Suppressor macrophage treated with lipopolysaccharide for 1 hour (primary cell): ENCODE results near the gene KAT8.
A peak's percentile ranks its signal among the peaks of the same experiment; 100 is the strongest.
"Not testable (repeated sequence)": the region's sequence is repeated elsewhere in the genome, so short reads cannot be mapped to it uniquely, and the experiment has no call there.

Experiments used
- DNase-seq, 3 donors: peaks; one replicate each; pipeline ENCODE4 v3.0.0-alpha.2; 2020 to 2022

Gene KAT8

GRCh38 chr16:31149332-31149731 lies 31.9 kb downstream of the KAT8 start:
- peak in 1 of 3 donors; percentile 25 for DNase-seq

- peak in 1 of 3 donors; percentile 43 for DNase-seq
Observed at GRCh38 chr16:31149894-31150890, 32.7 kb downstream of the KAT8 start, which contains the start of gene PRSS36. PRSS36 (minus strand) TSS chr16:31150066; CDS start chr16:31150035, 31 bp downstream.

GRCh38 chr16:31150976-31151375 lies 33.5 kb downstream of the KAT8 start:
- not testable (repeated sequence) for DNase-seq

GRCh38 chr16:31157136-31157535 lies 39.7 kb downstream of the KAT8 start:
- DNase-seq: peak; percentile 83 to 85 (median 83)

- DNase-seq: peak in 2 of 3 donors; percentile 30 to 39
Observed at GRCh38 chr16:31167315-31167714, 49.9 kb downstream of the KAT8 start.

- no peak for DNase-seq
Observed at GRCh38 chr16:31168848-31169247, 51.4 kb downstream of the KAT8 start.

- DNase-seq: not testable (repeated sequence)
Observed at GRCh38 chr16:31170048-31170447, 52.6 kb downstream of the KAT8 start.

- peak; percentile 66 to 71 (median 71) for DNase-seq
Observed at GRCh38 chr16:31177136-31177535, 59.7 kb downstream of the KAT8 start.

GRCh38 chr16:31179219-31179746 lies 61.8 kb downstream of the KAT8 start:
- no peak for DNase-seq

GRCh38 chr16:31179747-31180459 lies 62.4 kb downstream of the KAT8 start, which contains the start of gene FUS:
FUS (plus strand) TSS chr16:31180139; CDS start chr16:31180215, 76 bp downstream.
- peak; percentile 92 to 95 (median 93) for DNase-seq
